Esophagus muscularis mucosa (tissue), 3 donors: Measurements from ENCODE around the gene RAB3GAP2.

Source experiments
- POLR2A ChIP-seq: fragments of 450-650 bp; IDR thresholded peaks from one replicate; pipeline ENCODE4 v1.6.1; 2017; ENCODE audit warnings: antibody characterized with exemption, moderate library complexity, mild to moderate bottlenecking, low read depth
- POLR2AphosphoS5 ChIP-seq, 2 donors: sonication (generic); formaldehyde crosslinking; IDR thresholded peaks; one replicate each; pipeline ENCODE4 v1.6.1; 2017; ENCODE audit warnings: antibody characterized with exemption in 2 of 2
- TF ChIP-seq, protein P1 (sequence below), 3 experiments: fragments of 200-600 bp in 2 of 3; fragments of 450-650 bp in 1 of 3; sonication (generic) in 2 of 3; IDR thresholded peaks; one replicate each; pipeline ENCODE4 v1.5.1; 2017 to 2019; ENCODE audit warnings: antibody characterized with exemption in 3 of 3, mild to moderate bottlenecking in 2 of 3, moderate library complexity in 1 of 3

DNA sequence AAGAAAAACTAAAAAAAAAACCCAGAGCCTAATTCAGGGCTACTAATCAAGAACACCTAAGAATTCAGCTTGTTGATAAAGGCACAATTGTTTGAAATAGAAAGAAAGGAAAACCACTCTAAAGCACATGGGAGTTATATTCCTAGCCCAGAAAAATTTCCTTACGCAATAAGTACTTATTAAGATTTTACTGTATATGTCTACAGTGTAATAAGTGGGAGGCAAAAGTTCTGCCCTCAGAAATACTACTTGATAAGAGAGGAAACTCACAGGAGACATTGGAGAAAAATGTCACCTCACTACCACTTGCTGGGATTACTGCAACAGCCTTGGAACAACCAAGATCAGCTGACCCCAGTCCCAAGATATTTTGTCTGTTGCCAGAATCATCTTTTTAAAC, 112.2 kb downstream of the RAB3GAP2 start:
- TF ChIP-seq, protein P1, sequence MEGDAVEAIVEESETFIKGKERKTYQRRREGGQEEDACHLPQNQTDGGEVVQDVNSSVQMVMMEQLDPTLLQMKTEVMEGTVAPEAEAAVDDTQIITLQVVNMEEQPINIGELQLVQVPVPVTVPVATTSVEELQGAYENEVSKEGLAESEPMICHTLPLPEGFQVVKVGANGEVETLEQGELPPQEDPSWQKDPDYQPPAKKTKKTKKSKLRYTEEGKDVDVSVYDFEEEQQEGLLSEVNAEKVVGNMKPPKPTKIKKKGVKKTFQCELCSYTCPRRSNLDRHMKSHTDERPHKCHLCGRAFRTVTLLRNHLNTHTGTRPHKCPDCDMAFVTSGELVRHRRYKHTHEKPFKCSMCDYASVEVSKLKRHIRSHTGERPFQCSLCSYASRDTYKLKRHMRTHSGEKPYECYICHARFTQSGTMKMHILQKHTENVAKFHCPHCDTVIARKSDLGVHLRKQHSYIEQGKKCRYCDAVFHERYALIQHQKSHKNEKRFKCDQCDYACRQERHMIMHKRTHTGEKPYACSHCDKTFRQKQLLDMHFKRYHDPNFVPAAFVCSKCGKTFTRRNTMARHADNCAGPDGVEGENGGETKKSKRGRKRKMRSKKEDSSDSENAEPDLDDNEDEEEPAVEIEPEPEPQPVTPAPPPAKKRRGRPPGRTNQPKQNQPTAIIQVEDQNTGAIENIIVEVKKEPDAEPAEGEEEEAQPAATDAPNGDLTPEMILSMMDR (IDR thresholded peaks at IDR 0.05): no peak
- no peak for TF ChIP-seq POLR2AphosphoS5 (IDR thresholded peaks at IDR 0.05)
- TF ChIP-seq POLR2A: no peak
